ENCODE results near the gene ANAPC2.

ANAPC2 gene

DNA sequence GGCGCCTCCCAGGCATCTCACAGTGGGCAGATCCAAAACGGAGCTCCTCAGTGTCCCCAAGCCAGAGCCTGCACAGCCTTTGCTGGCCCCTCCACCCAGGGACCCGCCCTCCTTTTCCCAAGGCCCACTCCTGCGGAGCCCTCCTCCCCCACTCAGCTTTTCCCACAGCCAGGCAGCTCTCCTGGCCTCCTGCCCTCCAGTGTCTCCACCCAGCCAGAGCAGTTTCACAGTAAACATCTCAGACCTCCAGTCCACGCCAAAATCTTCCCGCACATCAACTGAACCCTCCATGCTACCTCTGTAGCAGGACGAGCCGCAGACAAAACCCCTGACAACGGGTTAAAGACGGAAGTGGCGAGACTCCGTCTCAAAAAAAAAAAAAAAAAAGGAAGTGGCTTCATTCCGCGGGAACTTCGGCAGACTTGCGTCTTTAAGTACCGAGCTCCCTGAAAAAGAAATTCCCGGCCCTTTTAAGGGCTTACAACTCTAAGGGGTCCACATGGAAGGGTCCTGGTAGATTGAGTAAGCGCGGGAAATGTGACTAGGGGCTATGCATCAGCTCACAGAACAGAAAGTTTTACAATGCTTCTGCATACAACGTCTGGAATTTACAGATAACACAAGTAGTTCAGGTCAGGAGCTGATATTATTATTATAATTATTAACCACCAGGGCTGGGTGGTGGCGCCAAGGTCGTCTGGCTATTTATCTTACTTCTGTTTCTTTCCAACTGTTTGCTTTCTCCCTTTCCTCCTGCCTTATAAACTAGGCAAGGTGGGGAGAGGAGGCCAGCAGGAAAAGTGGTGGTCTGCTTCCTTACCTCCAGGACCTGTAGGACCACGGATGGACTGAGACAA, 60.8 kb downstream of the ANAPC2 start:
- DNase-seq (ENCODE audit: low spot score), result no peak

DNA sequence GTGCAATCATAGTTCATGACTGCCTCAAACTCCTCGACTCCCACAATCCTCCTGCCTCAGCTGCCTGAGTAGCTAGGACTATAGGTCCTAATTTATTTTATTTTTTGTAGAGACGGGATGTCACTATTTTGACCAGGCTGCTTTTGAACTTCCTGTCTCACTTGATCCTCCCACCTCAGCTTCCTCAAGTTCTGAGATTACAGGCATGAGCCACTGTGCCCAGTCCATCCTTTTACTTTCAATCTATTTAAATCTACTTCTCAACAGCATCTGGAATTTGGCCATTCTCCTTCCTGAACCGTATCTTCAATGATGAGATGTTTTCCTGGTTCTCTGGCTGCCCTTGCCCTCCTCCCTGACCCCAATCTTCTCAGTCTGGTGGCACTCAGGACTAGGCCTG, 61.6 kb downstream of the ANAPC2 start:
- no peak for DNase-seq (ENCODE audit: low spot score)

All from GM03348 (cell line).